Lower leg skin (tissue), 3 donors: ENCODE data around the gene CCR7.
"Not testable (repeated sequence)": the region's sequence is repeated elsewhere in the genome, so short reads cannot be mapped to it uniquely, and the experiment has no call there.

ENCODE experiments used
- CTCF ChIP-seq, 3 donors: fragments of 450-650 bp; IDR thresholded peaks; one replicate each; pipeline ENCODE4 v1.5.1; 2016; ENCODE audit warnings: antibody characterized with exemption in 3 of 3, mild to moderate bottlenecking in 3 of 3, moderate library complexity in 2 of 3
- POLR2A ChIP-seq, 2 donors: fragments of 450-650 bp; IDR thresholded peaks; one replicate each; pipeline ENCODE4 v1.6.1; 2016 to 2017; ENCODE audit warnings: antibody characterized with exemption in 2 of 2, mild to moderate bottlenecking in 1 of 2, moderate library complexity in 1 of 2

DNA sequence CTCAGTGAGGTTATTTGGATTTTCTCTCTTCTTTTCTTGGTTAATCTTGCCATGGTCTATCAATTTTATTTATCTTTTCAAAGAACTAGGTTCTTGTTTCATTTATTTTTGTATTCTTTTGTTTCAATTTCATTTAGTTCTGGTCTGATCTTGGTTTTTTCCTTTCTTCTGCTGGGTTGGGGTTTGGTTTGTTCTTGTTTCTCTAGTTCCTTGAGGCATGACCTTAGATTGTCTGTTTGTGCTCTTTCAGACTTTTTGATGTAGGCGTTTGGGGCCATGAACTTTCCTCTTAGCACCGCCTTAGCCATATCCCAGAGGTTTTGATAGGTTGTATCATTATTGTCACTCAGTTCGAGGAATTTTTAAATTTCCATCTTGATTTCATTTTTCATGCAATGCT lies 21.0 kb upstream of the CCR7 start:
- not testable (repeated sequence) for TF ChIP-seq POLR2A, CTCF (IDR thresholded peaks at IDR 0.05)
